Osteocyte (in vitro differentiated cells): ENCODE results near the gene VPS37C. TPM values are rescaled to one million over a fixed set of nuclear protein-coding genes. Genes with fewer than 3 reads are reported as not detected.

Experiments
- DNase-seq: peaks from one replicate; pipeline ENCODE4 v3.0.0; 2021; ENCODE audit warnings: mixed read lengths; ENCODE audit not compliant: unreplicated experiment; ENCODE audit errors: extremely low spot score
- H3K27ac Mint-ChIP-seq: one replicate; pipeline ENCODE4 v1.8.0; 2021; ENCODE audit warnings: mild to moderate bottlenecking, mixed read lengths; ENCODE audit not compliant: unreplicated experiment
- H3K27me3 Mint-ChIP-seq: one replicate; pipeline ENCODE4 v1.8.0; 2021; ENCODE audit warnings: mixed read lengths; ENCODE audit not compliant: unreplicated experiment
- H3K36me3 Mint-ChIP-seq: one replicate; pipeline ENCODE4 v1.8.0; 2021; ENCODE audit warnings: mixed read lengths; ENCODE audit not compliant: unreplicated experiment
- H3K4me1 Mint-ChIP-seq: one replicate; pipeline ENCODE4 v1.8.0; 2021; ENCODE audit warnings: mixed read lengths; ENCODE audit not compliant: unreplicated experiment
- H3K4me3 Mint-ChIP-seq: one replicate; pipeline ENCODE4 v1.8.0; 2021; ENCODE audit warnings: mild to moderate bottlenecking, moderate library complexity, mixed read lengths; ENCODE audit not compliant: unreplicated experiment
- H3K9me3 Mint-ChIP-seq: one replicate; pipeline ENCODE4 v1.8.0; 2021; ENCODE audit warnings: mixed read lengths; ENCODE audit not compliant: unreplicated experiment
- CTCF ChIP-seq: fragments of 200-600 bp; sonication (generic); IDR thresholded peaks from 2 replicates; pipeline ENCODE4 v1.5.0; 2021; ENCODE audit warnings: antibody characterized with exemption, mild to moderate bottlenecking, moderate library complexity
- total RNA-seq: library from RNA; stranded (reverse); gene quantifications from 2 replicates; pipeline ENCODE4 v1.2.1, GENCODE V29; 2021

The VPS37C gene
- total RNA-seq, 1 donor from 2014 or later: 21.2 TPM

GRCh38 chr11:61163021-61163420 is 1.8 kb upstream of the VPS37C start:
- Mint-ChIP-seq H3K4me3 (no peak overlapping the region), H3K27ac (no peak overlapping the region), H3K27me3 (peaks cover 7% of the 10 kb centered on the region)

GRCh38 chr11:61162092-61162941 is 1.1 kb upstream of the VPS37C start:
- peak overlapping the region; percentile 86 for H3K27ac Mint-ChIP-seq
- no peak for DNase-seq
- no peaks in the 10 kb centered on the region for H3K9me3 Mint-ChIP-seq

More at GRCh38 chr11:61163021-61163420, 1.8 kb upstream of the VPS37C start:
- DNase-seq: no peak
- no peaks in the 10 kb centered on the region for H3K36me3 Mint-ChIP-seq
- TF ChIP-seq CTCF: no peak
- no peaks in the 10 kb centered on the region for H3K9me3 Mint-ChIP-seq
- H3K4me1 Mint-ChIP-seq: peaks cover 25% of the 10 kb centered on the region

GRCh38 chr11:61160487-61161189 is 588 bp downstream of the VPS37C start:
- Mint-ChIP-seq H3K27ac (peak overlapping the region; percentile 91), H3K36me3 (peaks cover 11% of the 10 kb centered on the region), H3K4me1 (peaks cover 25% of the 10 kb centered on the region), H3K27me3 (peaks cover 7% of the 10 kb centered on the region), H3K9me3 (peaks cover 8% of the 10 kb centered on the region), H3K4me3 (peak overlapping the region; percentile 83)
- DNase-seq: no peak
- no peak for TF ChIP-seq CTCF

More at GRCh38 chr11:61162092-61162941, 1.1 kb upstream of the VPS37C start:
- peaks cover 7% of the 10 kb centered on the region for H3K27me3 Mint-ChIP-seq
- no peaks in the 10 kb centered on the region for H3K36me3 Mint-ChIP-seq
- H3K4me1 Mint-ChIP-seq: peaks cover 25% of the 10 kb centered on the region
- peak overlapping the region; percentile 88 for H3K4me3 Mint-ChIP-seq
- TF ChIP-seq CTCF: no peak

- no peak for TF ChIP-seq CTCF
- peaks cover 29% of the 10 kb centered on the region for H3K36me3 Mint-ChIP-seq
- H3K9me3 Mint-ChIP-seq: peaks cover 17% of the 10 kb centered on the region
- H3K4me1 Mint-ChIP-seq: peaks cover 31% of the 10 kb centered on the region
- H3K4me3 Mint-ChIP-seq: no peak overlapping the region
- no peaks in the 10 kb centered on the region for H3K27me3 Mint-ChIP-seq
- peak overlapping the region; percentile 56 for H3K27ac Mint-ChIP-seq
- no peak for DNase-seq
These were observed 2.4 kb downstream of the VPS37C start for GRCh38 chr11:61158691-61159381.
